HG03575 (cell line): Measurements from ENCODE around the gene SLC29A3.

Source experiments
- ATAC-seq: cut with Tn5 transposase; IDR thresholded peaks from one replicate; pipeline ENCODE4 v1.9.1; 2021; ENCODE audit not compliant: unreplicated experiment, insufficient number of reproducible peaks, low FRiP score; ENCODE audit errors: extremely low read depth

Gene SLC29A3

DNA sequence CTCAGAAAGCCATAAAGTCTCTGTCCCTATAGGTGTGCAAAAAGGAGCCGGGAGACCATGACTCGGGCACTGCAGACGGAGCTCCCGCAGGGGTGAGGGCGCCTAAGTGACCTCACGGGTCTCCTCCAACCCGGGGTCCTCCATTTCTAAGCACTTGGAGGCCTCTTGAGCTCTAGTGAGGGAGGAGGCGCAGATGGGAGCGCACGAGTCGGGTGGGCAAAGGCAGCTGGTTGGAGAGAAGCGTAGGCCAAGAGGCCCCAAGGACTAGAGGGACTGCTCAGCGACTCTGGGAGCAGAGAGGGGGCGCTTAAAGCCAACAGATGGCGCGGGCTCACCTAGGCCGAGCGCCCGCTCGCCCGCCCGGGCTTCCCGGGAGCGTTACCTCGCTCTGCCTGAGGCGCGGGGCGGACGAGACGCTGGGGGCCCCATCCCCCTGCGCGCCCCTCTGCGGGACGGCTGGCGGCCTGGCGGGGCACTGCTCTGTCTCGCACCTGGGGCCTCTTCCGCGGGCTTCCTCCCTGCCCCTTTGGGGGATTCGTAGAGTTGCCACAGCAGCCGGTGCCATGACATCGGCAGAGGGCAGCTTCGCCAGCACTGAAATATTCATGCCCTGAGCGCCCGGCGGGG is 77.1 kb downstream of the SLC29A3 start:
- no peak for ATAC-seq

DNA sequence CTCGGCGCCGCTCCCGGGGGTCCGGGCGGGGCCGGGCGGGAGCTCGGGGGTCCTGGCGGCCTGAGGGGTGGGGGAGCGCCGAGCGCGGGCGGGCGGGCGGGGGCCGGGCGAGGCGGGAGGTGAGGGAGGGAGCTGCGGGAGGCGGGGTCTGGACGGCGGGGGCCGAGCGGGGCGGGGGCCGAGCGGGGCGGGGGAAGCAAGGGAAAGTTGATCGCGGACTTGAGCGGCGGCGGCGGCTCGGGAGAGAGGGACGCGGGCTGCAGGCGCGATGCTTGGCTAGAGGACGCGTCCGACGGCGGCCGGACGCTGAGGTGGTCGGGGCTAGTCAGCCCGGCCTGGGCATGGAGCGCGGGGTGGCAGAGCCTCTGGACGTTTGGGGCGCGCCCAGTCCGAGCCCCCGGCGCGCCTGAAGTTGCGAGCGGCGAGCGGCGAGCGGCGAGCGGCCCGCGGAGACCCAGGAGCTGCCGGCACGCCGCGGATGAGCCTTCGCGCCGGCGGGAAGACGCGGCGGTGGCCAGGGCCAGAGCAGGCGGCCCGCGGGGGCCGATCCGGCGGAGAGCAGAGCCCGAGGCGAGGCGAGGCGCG is 77.7 kb downstream of the SLC29A3 start, which contains the start of gene CDH23:
Gene CDH23, plus strand, starts transcription at position 210 of the 585 bp plus-strand sequence. CDS start 42,912 bp downstream, outside the sequence.
- ATAC-seq: no peak

DNA sequence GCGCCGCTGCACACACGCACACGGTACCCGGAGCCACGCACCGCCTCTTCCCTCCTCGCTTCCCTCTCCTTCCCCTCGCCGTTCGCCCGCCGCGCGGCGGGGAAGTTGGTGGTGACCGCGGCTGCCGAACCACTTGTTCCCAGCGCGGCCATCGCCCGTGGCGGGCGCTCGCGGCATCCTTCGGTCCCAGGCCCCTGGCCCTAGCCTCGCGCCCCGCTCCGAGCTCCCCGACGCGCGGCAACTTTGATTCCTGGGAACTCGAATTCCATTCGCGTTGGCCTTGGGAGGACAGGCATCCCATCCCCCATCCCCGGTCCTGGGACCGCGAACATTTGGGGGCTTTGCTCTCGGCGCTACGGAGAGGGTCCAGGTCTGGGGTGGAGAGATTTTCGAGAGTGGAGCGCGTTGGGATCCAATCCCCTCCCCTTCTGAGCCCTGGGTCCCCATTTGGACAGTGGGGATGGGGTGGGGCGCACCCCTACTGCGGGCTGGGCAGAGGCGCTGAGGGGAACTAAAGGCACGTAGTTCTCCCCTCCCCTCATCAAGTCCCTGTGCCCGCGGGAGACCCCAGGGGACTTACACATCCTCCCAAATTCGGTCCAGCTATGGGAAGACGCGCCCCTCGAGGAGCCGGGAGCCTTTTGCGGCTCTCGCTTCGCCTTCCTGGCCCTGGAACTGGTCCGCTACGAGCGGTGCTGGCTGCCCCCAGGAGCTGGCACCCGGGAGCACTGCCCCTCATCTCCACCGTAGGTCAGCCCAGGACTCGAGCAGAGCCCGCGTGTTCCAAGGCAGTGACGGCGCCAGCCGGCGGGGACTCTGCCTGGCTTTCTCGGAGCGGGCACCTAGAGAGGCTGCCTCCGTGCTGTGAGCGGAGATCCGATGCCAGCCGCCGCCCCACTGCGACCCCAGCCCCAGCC is 78.5 kb downstream of the SLC29A3 start:
- no peak for ATAC-seq

DNA sequence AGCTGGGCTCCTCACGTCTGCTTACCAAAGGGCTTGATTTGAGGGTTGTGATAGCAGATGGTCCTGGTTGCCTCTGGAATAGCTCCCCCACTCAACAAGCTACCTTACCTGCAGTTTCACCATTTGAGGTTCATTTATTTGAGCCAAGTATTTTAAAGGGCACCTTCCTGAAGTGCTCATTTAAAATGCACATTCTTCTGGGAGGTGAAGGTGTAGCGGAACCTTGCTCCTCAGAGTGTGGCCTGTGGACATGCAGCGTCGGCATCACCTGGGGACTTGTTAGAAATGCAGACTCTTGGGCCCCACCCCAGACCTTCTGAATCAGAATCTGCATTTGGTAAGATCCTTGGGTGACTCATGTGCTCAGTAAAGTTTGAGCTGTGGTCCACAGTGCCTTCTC is 79.9 kb downstream of the SLC29A3 start:
- no peak for ATAC-seq

DNA sequence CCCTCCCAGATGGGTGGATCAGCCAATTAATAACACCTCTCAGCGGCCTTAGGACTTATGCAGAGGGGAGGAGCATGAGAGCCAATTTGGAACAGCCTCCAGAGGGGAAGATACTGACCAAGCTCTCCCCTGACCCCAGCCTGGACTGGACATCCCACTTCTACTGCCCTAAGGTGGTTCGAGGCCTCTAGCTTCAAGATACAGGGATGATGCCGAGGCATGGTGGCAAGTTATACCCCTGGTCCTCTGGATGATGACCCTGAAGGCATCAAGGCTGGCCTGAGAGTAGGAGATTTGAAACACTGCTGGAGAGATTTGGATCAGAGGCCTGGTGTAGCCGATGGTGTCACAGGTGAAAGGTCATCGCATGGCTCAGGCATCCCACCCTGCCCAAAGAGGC is 80.9 kb downstream of the SLC29A3 start:
- ATAC-seq: no peak

DNA sequence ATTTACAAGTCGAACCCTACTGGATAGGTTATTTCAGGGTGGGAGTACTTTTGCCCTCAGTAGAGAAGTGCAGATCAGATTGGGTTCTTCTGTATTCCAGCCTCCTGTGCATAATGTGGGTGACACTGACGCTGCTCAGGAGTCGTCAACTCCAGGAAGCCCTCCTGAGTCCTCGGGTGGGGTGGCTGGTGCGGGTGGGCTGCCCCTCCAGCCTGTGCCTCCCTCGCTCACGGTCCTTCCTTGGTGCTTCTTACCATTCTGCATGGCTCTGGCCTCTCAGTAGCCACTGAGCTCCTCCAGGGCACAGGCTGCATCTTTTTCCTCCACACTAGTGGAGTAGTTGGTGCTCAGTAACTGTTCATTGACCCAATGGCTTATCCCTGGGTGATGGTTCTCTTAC is 82.0 kb downstream of the SLC29A3 start:
- no peak for ATAC-seq

DNA sequence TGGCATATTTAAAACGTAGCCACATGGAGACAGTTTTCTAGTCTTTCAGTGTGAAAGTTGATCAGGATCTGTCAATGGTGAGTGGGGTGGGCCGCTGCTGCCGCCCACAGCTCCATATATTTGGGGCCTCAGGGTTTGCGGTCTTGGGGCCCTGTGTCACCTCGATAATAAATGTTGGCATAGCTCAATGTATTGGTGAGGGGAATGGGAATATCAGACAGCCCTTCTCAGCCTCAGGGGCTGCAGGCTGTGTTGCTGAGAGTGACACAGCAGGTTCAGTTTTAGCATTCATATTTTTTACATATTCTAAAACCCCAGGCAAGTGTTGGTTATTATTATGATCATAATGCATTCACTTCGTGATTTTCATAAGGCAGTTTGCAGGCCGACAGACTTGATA is 82.9 kb downstream of the SLC29A3 start:
- no peak for ATAC-seq

DNA sequence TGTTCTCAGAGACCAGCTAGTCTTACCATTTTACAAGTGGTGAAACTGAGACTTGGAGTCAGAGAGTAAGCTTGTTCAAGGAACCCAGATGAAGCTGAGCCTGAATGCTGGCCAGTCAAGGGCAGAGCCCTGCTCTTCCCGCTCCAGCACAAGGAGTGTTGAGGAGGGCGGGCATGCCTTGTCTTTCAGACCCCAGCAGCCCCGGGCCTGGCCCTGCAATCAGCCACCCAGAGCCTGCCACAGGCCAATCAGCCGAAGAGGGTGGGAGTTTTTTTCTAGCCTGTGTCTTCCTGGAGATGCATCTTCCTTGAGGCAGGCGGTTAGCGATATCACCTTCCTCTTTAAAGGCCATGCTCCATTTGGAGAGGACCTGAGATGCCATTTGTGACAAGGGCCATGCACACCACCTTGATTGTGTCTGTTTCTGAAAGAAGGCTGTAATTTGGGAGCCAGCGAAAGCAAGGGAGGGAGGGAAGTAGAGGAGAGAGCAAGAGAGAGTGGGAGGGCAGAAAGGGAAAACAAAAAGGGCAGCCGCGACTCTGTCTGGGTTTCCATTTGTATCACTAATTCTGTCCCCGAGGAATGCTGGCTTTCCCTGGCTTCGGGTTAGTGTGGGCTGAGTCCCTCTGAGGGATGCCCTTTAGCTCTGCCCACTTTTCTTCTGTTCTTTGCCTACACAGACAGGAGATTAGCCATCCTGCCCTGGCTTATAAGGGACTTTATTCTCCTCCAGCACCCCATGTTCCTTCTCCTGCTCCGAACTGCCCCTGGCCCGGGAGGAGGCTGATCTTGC is 85.6 kb downstream of the SLC29A3 start:
- no peak for ATAC-seq

DNA sequence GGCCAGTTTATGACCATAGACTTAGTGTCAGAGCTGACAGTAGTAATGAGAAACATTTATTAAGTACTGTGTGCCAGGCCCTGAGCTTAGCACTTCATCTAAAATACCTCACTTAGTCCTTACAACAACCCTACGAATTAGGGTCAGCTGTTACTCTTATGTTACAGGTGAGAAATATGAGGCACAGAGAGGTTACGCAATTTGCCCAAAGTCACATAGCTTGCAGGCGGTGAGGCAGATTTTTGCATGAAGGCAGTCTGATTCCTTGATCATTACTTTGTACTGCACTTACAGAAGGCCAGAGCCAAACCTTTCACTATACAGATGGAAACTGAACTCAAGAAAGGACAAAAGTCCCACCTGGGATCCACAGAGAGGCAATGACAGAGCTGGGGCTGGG is 87.8 kb downstream of the SLC29A3 start:
- ATAC-seq: no peak

DNA sequence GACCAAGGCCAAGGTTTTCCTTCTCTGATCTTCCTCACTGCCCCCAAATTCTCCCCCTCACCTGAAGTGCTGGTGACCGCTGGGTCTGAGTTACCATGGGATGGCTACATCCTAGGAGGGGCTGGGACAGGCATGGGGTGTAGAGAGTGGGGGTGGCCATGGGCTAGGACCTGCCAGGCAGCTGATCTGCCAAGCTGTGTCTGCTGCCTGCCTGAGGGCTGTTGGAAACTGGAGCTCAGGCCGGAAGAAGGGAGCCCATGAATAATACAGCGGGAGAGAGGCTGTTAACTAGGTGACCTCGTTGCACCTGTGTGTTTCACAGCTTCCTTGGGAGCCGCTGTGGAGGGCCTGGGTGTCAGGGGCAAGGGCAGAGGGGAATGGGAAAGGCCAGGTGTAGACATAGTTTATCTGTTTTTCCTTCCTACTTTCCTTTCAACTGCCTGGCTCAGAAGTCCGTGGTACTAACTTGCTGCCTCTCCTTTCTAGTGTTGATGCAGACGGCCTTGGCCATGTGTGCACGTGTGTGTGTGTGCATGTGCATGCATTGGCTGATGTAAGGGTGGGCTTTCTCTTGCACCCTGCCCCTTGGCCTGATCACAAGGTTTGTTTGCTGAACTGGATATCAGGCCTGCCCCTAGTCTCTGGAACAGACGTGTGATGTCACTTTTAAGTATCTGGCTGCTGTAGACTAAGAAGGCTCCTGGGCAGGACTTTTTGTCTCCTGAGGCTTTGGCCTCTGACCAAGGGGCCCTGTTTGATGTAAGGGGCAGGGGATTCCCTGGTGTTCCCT is 89.6 kb downstream of the SLC29A3 start:
- no peak for ATAC-seq

DNA sequence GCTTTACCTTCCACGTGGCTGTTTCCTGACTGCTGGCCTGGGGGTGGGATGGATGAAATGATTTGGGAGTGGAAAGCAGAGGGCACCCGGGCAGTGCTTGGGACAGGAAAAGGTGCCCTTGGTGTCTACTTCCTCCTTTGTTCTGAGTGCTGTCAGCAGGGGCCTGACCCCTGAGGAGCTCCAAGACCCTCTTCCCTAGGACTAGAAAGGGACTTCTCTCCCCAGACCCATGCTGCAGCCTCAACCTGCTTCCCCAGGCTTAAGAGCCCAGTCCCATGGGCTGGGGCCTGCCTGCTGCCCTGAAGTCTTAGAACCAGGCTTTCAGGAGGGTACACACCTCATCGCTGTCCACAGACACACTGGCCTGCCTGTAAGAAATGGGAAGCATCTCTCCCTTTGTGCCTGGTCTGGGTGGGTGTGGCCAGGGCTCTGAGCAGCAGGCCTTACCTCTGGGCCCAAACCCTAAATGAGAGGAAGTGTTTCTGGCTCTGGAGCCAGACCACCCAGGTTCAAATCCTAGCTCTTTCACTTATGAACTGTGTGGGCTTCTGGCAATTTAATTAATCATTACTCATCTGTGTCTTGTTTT is 90.6 kb downstream of the SLC29A3 start:
- no peak for ATAC-seq
